DMS 273 treated with DMSO at 0.1 percent for 48 hours (cell line): Measurements from ENCODE around the gene FCRLA.
"Not testable (repeated sequence)": the region's sequence is repeated elsewhere in the genome, so short reads cannot be mapped to it uniquely, and the experiment has no call there.

Experiments used
- DNase-seq: peaks from one replicate; lab custom pipeline; 2025; lab: John Stamatoyannopoulos, UW

FCRLA gene

DNA sequence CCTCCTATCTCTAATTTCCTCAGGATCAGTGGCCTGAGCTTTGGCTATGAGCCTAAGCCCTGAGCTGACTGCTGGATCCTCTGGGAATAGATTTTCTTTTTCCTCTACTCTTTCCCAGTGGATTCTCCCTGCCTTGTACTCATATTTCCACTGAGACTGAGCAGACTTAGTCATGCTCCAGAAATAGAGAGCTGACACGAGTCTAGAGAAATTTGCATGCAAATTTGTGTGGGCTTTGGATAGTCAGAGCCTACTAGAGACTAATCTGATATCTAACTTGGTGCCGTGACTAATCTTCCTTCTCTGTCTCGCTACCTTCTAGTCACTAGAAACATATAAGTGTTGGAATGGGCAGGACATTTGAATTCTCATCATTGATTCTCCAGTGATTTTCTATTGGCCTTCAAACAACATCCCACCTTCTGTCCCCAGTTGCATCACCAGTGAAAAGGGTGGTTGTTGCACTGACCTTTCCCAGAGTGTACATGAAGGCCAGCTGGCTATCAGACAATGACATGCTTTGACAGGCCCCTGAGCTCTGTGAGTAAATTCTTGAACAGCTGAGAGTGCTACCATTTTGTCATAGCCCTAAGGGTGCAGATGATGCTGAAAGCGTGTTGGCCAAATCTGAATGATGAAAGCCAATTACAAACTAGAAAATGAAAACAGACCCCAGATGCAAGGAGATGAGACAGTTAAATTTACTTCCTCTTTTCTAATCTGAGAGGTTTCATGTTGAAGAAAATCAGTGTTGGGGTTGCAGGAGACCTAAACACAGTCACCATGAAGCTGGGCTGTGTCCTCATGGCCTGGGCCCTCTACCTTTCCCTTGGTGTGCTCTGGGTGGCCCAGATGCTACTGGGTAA lies at the start of gene FCRLA:
Gene FCRLA (plus strand): TSS at position 748 of the 866 bp plus-strand sequence. CDS start 36 bp downstream, at position 784.
- DNase-seq, result no peak

DNA sequence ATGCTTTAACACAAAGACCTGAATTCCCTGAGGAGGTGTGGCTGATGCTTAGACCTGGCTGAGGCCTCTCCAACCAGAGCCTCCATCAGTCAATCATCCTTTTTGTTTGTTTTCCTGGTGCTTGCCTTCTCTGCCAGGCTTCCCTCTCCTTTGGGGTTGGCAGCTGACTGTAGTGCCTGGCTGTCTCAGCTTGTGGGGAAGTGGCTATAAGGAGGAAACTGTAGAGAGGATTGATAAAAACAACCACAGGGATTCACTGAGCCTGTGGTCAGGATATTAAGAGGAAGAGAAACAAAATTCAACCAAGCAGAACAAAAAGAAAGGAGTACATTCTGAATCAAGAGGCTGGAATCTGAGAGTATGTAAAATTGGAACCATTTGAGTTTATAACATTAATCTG lies 48.5 kb upstream of the FCRLA start:
- not testable (repeated sequence) for DNase-seq

GRCh38 chr1:161661660-161662311 lies 45.2 kb upstream of the FCRLA start:
- not testable (repeated sequence) for DNase-seq

DNA sequence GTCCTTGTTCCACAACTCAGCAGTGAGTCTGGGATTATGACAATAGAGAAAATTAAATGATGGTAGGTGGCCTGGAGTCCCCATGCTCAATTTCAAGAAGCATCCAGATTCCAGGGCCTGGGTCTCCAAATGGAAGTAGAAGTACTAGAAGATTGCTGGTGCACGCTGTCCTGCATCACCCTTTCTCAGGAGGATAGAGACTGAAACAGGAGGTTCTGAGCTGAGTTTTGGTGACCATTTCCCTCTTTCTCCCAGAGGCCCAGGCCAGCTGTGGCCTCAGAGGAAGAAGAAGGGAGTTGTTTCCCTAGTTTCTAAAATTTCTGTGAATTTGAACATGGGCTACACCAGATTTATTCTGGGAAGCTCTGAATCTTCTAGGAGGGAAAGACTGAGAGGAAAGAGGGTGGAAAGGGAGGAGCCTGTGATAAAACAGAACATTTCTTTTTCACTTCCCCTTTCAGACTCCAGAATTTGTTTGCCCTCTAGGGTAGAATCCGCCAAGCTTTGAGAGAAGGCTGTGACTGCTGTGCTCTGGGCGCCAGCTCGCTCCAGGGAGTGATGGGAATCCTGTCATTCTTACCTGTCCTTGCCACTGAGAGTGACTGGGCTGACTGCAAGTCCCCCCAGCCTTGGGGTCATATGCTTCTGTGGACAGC lies 44.2 kb upstream of the FCRLA start, which contains the start of gene FCGR2B:
Gene FCGR2B (plus strand): TSS at position 460 of the 656 bp plus-strand sequence. CDS start 99 bp downstream, at position 559.
- not testable (repeated sequence) for DNase-seq

- DNase-seq, result not testable (repeated sequence)
These were observed 43.5 kb upstream of the FCRLA start for GRCh38 chr1:161663569-161663968.

GRCh38 chr1:161664689-161665088 lies 42.3 kb upstream of the FCRLA start:
- DNase-seq, result not testable (repeated sequence)

DNA sequence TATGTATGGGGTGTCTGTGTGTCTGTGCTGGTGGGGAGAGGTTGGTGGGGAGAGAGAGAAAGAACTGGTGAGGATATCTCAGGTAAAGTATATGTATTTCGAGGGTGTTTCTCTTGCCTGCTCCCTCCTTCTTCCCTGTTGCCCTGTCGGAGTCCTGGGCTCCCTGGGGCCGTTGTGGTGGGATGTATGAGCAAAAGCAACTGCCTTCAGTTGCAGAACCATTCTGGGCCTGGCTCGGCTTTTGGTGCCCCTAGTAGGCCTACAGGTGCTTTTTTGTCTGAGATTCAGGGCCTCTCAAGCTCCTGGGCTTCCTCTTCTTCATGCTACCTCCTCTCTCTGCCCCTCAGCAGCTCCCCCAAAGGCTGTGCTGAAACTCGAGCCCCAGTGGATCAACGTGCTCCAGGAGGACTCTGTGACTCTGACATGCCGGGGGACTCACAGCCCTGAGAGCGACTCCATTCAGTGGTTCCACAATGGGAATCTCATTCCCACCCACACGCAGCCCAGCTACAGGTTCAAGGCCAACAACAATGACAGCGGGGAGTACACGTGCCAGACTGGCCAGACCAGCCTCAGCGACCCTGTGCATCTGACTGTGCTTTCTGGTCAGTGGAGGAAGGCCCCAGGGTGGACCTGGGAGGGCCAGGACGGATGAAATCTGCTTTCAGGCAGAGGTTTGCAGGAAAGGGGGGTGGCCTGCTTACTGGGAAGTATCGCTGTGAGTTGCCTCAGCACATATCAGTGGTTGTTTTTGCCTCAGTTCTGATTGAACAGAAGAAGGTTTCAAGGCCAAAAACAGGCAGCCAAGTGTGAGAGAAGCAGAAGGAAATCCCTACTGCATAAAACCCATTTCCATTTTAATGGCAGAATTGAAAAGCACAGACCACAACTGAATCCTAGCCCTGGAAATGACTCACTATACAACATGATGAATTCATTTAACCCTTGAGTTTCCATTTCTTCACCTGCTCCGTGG lies 35.7 kb upstream of the FCRLA start:
- not testable (repeated sequence) for DNase-seq

DNA sequence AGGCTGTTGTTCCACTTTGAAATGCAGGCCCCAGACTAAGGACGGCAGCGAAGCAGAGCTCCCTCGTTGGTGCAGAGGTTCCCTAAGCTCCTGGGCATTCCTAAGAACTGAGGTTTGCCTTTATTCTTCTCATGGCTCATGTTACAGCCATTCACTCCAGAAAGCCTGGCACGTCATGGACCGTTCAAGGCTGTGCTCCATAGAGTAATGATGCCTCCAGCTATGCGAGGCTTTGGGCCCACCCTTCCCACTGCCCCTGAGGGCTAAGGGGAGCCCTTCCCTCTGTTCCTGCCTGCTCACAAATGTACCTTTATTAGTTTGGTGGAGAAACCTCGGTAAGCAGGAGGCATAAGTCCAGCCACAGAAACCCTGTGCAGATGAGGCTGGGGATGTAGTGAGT lies 33.6 kb upstream of the FCRLA start:
- DNase-seq, result not testable (repeated sequence)

DNA sequence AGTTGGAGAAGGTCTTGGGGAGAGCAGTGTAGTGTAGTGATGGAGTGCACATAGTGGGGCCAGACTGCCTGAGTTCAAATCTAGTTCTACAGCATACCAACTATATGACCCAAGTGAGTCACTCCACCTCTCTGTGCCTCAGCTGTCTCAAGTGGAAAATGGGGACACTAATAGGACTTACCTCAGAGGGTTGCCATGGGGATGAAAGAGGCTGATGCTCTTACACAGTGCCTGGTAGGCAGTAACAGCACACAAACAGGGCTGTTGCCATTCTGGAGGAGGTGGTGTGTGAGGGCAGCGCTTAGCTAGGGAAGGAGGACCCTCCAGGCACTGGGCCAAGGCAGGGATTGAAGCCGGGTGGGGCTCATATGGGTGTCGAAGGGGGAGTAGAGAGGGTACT lies 32.6 kb upstream of the FCRLA start:
- DNase-seq, result not testable (repeated sequence)

DNA sequence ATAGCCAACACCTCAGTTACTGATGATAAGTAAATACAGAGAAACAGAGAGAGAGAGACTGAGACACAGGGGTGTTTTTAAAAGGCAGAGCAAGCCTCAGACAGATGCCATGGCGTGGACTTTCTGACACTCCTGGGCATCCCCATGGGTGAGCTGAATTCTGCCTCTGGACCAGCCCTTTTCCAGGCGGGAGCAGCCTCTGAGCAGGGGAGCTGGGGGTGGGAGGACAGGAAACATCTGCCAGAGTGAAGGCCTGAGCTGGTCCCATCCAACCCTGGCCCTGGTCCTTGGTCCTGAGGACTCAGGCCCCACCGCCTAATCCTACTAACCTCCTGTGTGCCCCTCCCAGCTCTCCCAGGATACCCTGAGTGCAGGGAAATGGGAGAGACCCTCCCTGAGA lies 32.1 kb upstream of the FCRLA start:
- DNase-seq, result not testable (repeated sequence)

DNA sequence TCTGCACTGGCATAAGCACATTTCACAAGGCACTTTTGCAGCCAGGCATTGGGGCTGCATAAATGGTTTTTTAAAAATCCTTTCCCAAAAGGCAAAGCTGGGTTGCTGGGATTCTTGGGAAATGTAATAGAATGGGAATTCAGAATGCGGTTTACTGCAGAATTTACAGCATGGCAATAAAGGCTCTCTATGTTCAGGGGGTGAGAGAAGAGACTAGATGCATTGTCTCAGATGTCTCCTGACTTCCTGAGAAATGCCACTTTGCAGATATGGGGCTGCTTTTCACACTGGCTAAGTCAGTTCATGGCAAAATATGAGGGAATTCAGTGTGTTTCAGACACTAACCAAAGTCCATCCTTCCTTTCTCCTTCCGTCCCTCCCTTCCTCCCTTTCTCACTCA lies 30.6 kb upstream of the FCRLA start:
- no peak for DNase-seq

DNA sequence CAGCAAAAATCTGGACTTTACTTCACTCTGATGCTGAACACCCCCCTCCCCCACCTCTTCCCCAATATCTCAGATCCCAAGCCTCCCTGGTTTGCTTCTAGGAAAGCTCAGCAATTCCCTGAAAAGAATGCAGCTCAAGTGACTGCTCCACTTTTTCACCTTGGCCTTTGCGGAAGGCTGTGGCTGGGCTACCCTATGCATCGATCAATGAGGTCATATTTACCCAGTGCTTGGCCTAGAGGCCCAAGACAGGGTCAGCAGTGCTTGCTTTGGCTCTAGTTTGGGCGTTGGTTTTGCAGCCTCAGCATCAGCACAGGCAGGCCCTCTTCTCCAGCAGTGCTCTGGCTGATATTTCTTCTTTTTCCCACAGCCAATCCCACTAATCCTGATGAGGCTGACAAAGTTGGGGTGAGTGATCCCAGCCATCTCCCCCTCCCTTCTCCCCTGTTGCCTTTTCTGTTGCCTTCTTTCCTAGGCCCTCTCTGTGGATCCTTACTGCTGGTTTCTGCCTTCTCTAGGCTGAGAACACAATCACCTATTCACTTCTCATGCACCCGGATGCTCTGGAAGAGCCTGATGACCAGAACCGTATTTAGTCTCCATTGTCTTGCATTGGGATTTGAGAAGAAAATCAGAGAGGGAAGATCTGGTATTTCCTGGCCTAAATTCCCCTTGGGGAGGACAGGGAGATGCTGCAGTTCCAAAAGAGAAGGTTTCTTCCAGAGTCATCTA lies 29.9 kb upstream of the FCRLA start:
- DNase-seq, result no peak

GRCh38 chr1:161678500-161678899 lies 28.5 kb upstream of the FCRLA start:
- DNase-seq, result no peak

DNA sequence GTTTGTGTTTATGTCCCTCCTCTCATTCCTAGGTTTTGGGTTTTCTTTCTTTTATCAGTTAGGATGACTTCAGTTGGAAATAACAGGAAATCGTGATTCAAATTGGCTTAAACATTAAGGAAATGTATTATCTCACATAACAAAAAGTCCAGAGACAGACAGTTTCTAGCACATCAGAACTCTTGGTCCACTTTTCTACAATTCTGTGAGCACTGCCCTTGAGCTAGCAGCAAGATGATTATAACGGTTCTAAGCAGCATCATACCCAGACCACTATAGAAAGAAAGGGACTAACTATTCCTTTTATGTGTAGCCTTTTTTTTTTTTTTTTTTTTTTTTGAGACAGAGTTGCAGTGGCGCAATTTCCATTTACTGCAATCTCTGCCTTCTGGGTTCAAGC lies 25.1 kb upstream of the FCRLA start:
- DNase-seq, result no peak

GRCh38 chr1:161688946-161689345 lies 18.1 kb upstream of the FCRLA start:
- DNase-seq, result no peak

- DNase-seq, result no peak
These were observed 15.2 kb upstream of the FCRLA start for GRCh38 chr1:161691846-161692245.

DNA sequence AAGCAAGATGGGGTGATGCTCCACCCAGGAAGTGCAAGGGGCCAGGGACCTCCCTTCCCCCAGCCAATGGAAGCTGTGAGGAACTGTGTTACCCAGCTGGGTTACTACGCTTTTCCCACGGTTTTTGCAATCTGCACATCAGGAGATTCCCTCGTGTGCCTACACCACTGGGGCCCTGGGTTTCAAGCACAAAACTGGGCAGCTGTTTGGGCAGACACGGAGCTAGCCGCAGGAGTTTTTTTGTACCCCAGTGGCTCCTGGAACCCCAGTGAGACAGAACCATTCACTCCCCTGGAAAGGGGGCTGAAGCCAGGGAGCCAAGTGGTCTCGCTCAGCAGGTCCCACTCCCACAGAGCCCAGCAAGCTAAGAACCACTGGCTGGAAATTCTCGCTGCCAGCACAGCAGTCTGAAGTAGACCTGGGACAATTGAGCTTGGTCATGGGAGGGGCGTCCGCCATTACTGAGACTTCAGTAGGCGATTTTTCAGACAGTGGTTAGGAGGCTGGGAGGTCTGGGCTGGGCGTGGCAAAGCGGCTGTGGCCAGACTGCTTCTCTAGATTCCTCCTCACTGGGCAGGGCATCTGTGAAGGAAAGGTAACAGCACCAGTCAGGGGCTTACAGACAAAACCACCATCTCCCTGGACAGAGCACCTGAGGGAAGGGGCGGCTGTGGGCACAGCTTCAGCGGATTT lies 13.9 kb upstream of the FCRLA start:
- not testable (repeated sequence) for DNase-seq

- not testable (repeated sequence) for DNase-seq
These were observed 8.7 kb upstream of the FCRLA start for GRCh38 chr1:161698302-161698701.

DNA sequence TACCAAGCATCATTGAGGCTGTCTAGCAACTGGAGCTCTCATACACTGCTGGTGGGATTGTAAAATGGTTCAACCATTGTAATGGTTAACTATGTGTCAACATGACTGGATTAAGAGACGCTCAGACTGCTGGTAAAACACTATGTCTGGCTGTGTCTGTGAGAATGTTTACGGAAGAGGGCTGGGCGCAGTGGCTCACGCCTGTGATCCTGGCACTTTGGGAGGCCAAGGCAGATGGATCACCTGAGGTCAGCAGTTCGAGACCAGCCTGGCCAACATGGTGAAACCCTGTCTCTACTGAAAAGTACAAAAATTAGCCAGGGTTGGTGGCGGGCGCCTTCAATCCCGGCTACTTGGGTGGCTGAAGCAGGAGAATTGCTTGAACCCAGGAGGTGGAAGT lies 4.8 kb upstream of the FCRLA start:
- DNase-seq, result no peak

GRCh38 chr1:161705537-161705936 lies 1.5 kb upstream of the FCRLA start:
- no peak for DNase-seq
